Measurements from ENCODE around the gene ODC1.

The ODC1 gene

GRCh38 chr2:10397878-10398277, 50.2 kb downstream of the ODC1 start:
- no peak for DNase-seq

- no peak for DNase-seq
Measured at GRCh38 chr2:10397297-10397875, 50.7 kb downstream of the ODC1 start.

- DNase-seq: no peak
Measured at GRCh38 chr2:10396464-10396863, 51.7 kb downstream of the ODC1 start.

DNA sequence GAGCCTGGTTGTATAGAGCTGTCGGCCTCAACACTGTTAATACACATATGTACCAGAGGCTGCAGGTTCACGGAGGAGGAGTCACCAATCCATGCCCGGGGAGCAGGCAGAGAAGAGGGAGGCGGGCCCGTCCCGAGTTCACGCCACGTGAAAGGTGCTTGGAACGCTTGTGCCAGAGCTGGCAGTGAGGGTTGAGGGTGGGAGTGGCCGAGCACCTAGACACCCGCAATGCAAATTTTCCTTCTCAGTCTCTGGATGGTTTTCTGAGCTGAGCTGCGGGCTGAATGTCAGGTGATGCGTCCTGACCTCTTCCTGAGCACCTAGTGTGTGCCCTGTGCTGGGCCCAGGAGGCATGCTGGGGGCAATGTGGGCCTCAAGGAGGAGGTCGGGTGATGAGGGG, 52.2 kb downstream of the ODC1 start:
- DNase-seq: no peak

DNA sequence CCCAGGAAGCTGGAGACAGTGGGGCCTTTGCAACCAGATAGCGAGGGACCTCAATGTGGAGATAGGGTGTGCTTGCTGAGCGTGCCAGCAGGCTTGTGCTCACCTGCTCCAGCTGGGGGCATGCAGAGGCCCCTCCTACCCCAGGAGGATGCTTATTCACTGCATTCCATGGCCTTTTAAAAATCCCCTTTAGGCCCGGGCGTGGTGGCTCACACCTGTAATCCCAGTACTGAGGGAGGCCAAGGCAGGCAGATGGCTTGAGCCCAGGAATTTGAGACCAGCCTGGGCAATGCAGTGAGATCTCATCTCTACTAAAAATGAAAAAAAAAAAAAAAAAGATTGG, 54.5 kb downstream of the ODC1 start:
- DNase-seq: no peak

DNA sequence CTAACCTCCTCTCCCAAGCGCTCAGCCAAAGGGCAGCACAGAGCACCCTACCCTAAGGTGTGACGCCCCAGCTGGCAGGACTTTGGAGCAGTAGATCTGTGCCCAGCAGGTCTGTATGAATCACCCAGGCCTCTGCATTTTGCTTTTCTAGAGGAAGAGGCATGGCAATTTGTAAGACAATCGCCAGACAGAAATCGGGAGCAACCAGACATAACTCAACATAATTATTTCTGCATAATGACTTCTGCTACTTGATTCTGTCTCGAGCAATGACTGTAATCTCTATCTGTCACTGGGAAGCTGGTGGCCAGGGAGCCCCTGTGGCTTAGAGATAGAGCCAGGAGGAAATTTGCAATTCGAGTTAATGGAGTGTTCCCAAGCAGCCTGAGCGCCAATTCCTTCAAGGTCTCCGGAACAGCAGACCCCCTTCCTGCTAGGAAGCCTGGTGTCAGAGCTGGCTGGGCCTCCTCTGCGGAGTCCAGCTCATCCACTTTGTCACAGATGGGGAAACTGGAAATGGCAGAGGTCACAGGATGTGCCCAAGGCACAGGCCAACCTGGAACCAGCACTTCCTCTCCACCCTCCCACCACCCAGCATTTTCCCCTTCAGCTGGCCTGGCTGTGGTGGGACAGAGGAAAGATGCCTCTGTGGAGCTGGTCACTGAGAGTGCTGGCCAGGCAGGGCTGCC, 55.0 kb downstream of the ODC1 start:
- no peak for DNase-seq

GRCh38 chr2:10392548-10392947, 55.6 kb downstream of the ODC1 start:
- DNase-seq: no peak

DNA sequence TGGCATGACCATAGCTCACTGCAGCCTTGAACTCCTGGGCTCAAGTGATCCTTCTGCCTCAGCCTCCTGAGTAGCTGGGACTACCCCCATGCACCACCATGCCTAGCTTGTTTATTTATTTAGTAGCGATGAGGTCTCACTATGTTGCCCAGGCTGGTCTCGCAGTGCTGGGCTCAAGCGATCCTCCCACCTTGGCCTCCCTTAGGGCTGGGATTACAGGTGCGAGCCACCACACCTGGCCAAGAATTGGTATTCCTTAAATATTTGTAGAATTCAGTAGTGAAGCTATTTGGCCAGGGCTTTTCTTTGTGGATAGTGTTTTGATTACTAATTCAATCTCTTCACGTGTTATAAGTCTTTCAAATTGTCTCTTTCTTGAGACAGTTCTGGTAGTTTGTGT, 56.0 kb downstream of the ODC1 start:
- no peak for DNase-seq

DNA sequence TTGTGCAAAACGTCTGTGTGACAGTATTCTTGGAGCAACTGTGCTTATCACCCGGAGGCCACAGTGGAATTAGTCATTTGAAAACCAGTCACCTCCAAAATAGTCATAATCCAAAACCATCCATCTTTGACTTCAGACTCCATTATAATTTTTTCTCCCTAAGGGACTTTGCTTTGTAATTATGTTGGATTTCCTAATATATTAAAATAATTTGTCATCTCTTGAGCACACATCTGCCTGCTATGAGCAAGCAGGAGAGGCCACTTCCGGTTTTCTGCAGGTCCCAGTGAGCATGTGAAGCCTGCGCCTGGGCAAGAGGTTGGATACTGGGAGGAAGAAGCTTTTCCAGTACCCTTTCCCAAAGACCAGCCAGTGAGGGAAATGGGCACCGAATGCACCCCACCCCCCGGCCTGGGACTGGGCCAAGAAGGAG, 57.7 kb downstream of the ODC1 start:
- no peak for DNase-seq

All from NCI-H1105 treated with DMSO at 0.1 percent for 48 hours (cell line).